SK-N-SH (cell line): ENCODE data around the gene ADH7. TPM values are rescaled to one million over a fixed set of nuclear protein-coding genes. Genes with fewer than 3 reads are reported as not detected.

Source experiments
- CTCF ChIA-PET: fragments of 300-600, 350-600 bp; formaldehyde crosslinking; extraction: SDS; loops from one replicate; lab custom pipeline; 2021; lab: Yijun Ruan, JAX
- POLR2A ChIA-PET: fragments of 350-600 bp; sonication (Branson Sonifier 250); formaldehyde crosslinking; extraction: SDS; loops from one replicate; lab custom pipeline; 2020; ENCODE audit warnings: antibody characterized with exemption, inconsistent platforms; lab: Yijun Ruan, JAX
- DNase-seq: peaks from one replicate; pipeline ENCODE4 v3.0.0; 2012
- H2AFZ ChIP-seq: fragments of 200-600 bp; sonication (generic); 2 replicates; pipeline ENCODE4 v1.8.1; 2016; ENCODE audit warnings: antibody characterized with exemption, mild to moderate bottlenecking, low read depth
- H3F3A ChIP-seq: fragments of 200-600 bp; sonication (generic); replicated peaks from 2 replicates; pipeline ENCODE3; 2016; ENCODE audit warnings: antibody characterized with exemption, mild to moderate bottlenecking; ENCODE audit not compliant: insufficient read depth
- H3K27ac ChIP-seq, 2 experiments: fragments of 200-500 bp in 1 of 2; fragments of 200-600 bp in 1 of 2; sonication (Bioruptor generic) in 1 of 2; sonication (generic), shearing (Covaris generic) in 1 of 2; 2 replicates each; pipeline versions ENCODE4 v1.5.1 to v1.6.1; 2014 to 2016; ENCODE audit warnings: low read depth in 2 of 2, inconsistent platforms in 1 of 2, low read length in 1 of 2, mild to moderate bottlenecking in 1 of 2, mixed read lengths in 1 of 2
- H3K27me3 ChIP-seq: fragments of 200-600 bp; sonication (generic), shearing (Covaris generic); 2 replicates; pipeline ENCODE4 v1.6.1; 2016; ENCODE audit warnings: mixed run types; ENCODE audit not compliant: insufficient read depth
- H3K36me3 ChIP-seq, 2 experiments: fragments of 200-500 bp in 1 of 2; fragments of 200-600 bp in 1 of 2; sonication (Bioruptor generic) in 1 of 2; sonication (generic) in 1 of 2; replicated peaks in 1 of 2; 2 replicates each; pipeline versions ENCODE3 to v1.5.1; 2014 to 2016; ENCODE audit warnings: low read length in 1 of 2, mild to moderate bottlenecking in 1 of 2; ENCODE audit not compliant: insufficient read depth in 2 of 2, control insufficient read depth in 1 of 2
- H3K4me1 ChIP-seq, 2 experiments: fragments of 200-500 bp in 1 of 2; fragments of 200-600 bp in 1 of 2; sonication (Bioruptor generic) in 1 of 2; sonication (generic), shearing (Covaris generic) in 1 of 2; 2 replicates each; pipeline versions ENCODE4 v1.5.1 to v1.6.1; 2014 to 2016; ENCODE audit warnings: low read depth in 1 of 2, low read length in 1 of 2, mixed run types in 1 of 2; ENCODE audit not compliant: insufficient read depth in 2 of 2, control insufficient read depth in 1 of 2
- H3K4me2 ChIP-seq: fragments of 200-600 bp; sonication (generic), shearing (Covaris generic); 2 replicates; pipeline ENCODE4 v1.6.1; 2017; ENCODE audit warnings: mixed run types
- H3K4me3 ChIP-seq, 2 experiments: fragments of 200-500 bp in 1 of 2; fragments of 200-600 bp in 1 of 2; sonication (Bioruptor generic) in 1 of 2; sonication (generic), shearing (Covaris generic) in 1 of 2; 2 replicates each; pipeline versions ENCODE4 v1.5.1 to v1.8.1; 2014 to 2016; ENCODE audit warnings: low read depth in 2 of 2, inconsistent platforms in 1 of 2, low read length in 1 of 2, mild to moderate bottlenecking in 1 of 2, mixed read lengths in 1 of 2, moderate library complexity in 1 of 2
- H3K79me2 ChIP-seq: fragments of 200-600 bp; sonication (generic); 2 replicates; pipeline ENCODE4 v1.8.1; 2017; ENCODE audit warnings: mild to moderate bottlenecking; ENCODE audit not compliant: insufficient read depth
- H3K9ac ChIP-seq: fragments of 200-600 bp; sonication (generic); 2 replicates; pipeline ENCODE4 v1.6.1; 2017; ENCODE audit warnings: mixed run types
- H3K9me2 ChIP-seq: fragments of 200-600 bp; sonication (generic); 2 replicates; pipeline ENCODE4 v1.6.1; 2017; ENCODE audit warnings: mixed run types
- H3K9me3 ChIP-seq: fragments of 200-600 bp; sonication (generic); 2 replicates; pipeline ENCODE4 v1.6.1; 2017; ENCODE audit warnings: mixed run types, mild to moderate bottlenecking, moderate library complexity
- H4K20me1 ChIP-seq: fragments of 200-600 bp; sonication (generic); 2 replicates; pipeline ENCODE4 v1.6.1; 2017; ENCODE audit warnings: mild to moderate bottlenecking, mixed run types; ENCODE audit not compliant: insufficient read depth
- CHD2 ChIP-seq: fragments of 150-350 bp; IDR thresholded peaks from 2 replicates; pipeline ENCODE4 v1.6.1; 2018; ENCODE audit warnings: low read length; ENCODE audit not compliant: partially characterized antibody
- ELF1 ChIP-seq: IDR thresholded peaks from 2 replicates; pipeline ENCODE4 v1.4.0; 2012
- EZH2phosphoT487 ChIP-seq: fragments of 200-600 bp; sonication (generic); IDR thresholded peaks from 2 replicates; pipeline ENCODE4 v1.6.1; 2017; ENCODE audit warnings: low read depth, mixed run types, mild to moderate bottlenecking, antibody characterized with exemption, moderate library complexity, borderline replicate concordance
- MXI1 ChIP-seq: IDR thresholded peaks from 2 replicates; pipeline ENCODE4 v1.6.1; 2012; ENCODE audit warnings: mild to moderate bottlenecking, low read depth, low read length, improper control_type of control experiment
- POLR2AphosphoS5 ChIP-seq: IDR thresholded peaks from 2 replicates; pipeline ENCODE4 v1.6.1; 2012; ENCODE audit warnings: low read depth, low read length
- RAD21 ChIP-seq: IDR thresholded peaks from 2 replicates; pipeline ENCODE4 v1.6.1; 2012; ENCODE audit warnings: mild to moderate bottlenecking, low read length
- SMC3 ChIP-seq: IDR thresholded peaks from 2 replicates; pipeline ENCODE4 v1.6.1; 2012; ENCODE audit warnings: low read depth, low read length, improper control_type of control experiment
- TAF1 ChIP-seq: IDR thresholded peaks from 2 replicates; pipeline ENCODE4 v1.6.1; 2012; ENCODE audit warnings: low read depth, mild to moderate bottlenecking, low read length, moderate library complexity, borderline replicate concordance
- TEAD4 ChIP-seq: IDR thresholded peaks from 2 replicates; pipeline ENCODE4 v1.4.0; 2012; ENCODE audit warnings: mild to moderate bottlenecking, borderline replicate concordance; ENCODE audit not compliant: insufficient read depth
- polyA plus RNA-seq, 3 experiments: library from polyadenylated mRNA; depleted of rRNA; stranded (reverse); fragments of >200 nt; gene quantifications; 2 replicates each; pipeline ENCODE4 v1.2.3, GENCODE V29; 2012
- TF ChIP-seq, protein P1 (sequence below): IDR thresholded peaks from 2 replicates; pipeline ENCODE4 v1.6.1; 2012; ENCODE audit warnings: mild to moderate bottlenecking, low read depth, low read length, moderate library complexity
- TF ChIP-seq, protein P2 (sequence below): IDR thresholded peaks from 2 replicates; pipeline ENCODE4 v1.4.0; 2012; ENCODE audit warnings: low read depth

ADH7 gene
- polyA plus RNA-seq, 1 of the 3 experiments (the other 2 are of a cell fraction) = not detected

DNA sequence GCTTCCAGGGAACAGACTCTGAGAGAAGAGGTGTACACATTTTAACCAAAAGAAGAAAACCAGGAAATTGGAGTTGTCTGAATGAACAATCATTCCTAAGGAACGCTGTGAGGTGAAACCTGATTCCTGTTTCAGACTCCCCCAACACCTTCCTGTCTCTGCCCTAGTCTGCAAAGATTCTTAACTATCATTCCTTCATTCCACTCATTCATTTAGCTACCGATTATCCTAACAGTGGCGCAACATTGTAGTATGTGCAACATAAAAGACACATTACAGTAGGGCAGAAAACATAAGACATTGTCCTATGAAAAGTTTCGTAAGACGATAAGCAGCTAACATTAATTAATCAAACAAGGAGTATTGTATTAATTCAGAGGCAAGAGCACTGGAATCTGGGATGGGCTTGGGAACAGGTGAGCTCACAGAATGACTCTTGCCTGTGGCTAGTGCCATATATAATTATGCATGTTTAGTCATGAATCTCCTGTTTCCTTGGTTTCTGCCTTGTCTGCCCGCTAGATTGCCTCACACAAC is 23.8 kb upstream of the ADH7 start (continued):
- TF ChIP-seq, protein P1, sequence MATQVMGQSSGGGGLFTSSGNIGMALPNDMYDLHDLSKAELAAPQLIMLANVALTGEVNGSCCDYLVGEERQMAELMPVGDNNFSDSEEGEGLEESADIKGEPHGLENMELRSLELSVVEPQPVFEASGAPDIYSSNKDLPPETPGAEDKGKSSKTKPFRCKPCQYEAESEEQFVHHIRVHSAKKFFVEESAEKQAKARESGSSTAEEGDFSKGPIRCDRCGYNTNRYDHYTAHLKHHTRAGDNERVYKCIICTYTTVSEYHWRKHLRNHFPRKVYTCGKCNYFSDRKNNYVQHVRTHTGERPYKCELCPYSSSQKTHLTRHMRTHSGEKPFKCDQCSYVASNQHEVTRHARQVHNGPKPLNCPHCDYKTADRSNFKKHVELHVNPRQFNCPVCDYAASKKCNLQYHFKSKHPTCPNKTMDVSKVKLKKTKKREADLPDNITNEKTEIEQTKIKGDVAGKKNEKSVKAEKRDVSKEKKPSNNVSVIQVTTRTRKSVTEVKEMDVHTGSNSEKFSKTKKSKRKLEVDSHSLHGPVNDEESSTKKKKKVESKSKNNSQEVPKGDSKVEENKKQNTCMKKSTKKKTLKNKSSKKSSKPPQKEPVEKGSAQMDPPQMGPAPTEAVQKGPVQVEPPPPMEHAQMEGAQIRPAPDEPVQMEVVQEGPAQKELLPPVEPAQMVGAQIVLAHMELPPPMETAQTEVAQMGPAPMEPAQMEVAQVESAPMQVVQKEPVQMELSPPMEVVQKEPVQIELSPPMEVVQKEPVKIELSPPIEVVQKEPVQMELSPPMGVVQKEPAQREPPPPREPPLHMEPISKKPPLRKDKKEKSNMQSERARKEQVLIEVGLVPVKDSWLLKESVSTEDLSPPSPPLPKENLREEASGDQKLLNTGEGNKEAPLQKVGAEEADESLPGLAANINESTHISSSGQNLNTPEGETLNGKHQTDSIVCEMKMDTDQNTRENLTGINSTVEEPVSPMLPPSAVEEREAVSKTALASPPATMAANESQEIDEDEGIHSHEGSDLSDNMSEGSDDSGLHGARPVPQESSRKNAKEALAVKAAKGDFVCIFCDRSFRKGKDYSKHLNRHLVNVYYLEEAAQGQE = no peak
- no peak for TF ChIP-seq SMC3
- TF ChIP-seq, all 33 proteins: peak for 0

DNA sequence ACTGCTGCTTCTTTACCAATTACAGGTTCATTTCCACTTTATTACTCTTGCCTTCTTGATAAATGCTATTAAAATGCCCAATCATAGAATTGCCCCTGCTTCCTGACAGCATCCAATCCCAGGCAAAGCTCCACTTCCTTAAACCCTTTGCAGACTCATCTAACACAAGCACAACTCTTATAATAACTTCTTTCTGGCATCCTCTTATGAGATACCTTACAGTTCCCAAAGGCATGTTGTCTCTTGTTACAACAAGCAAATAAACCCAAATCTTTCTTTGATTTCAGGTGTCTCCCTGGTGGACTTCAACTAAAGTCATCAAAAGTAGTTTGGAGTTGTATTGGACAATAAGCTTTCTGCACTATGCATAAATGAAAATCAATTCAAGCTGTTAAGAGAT is 22.5 kb upstream of the ADH7 start:
- H3K27ac ChIP-seq = no peak overlapping the region
- no peaks in the 10 kb centered on the region for H3F3A ChIP-seq
- H3K27me3 ChIP-seq = no peaks in the 10 kb centered on the region
- H3K9me3 ChIP-seq = no peaks in the 10 kb centered on the region
- no peaks in the 10 kb centered on the region for H3K79me2 ChIP-seq
- H3K4me1 ChIP-seq = no peaks in the 10 kb centered on the region; a peak in 1 of 4 replicates
- H3K9me2 ChIP-seq = no peaks in the 10 kb centered on the region
- no peak overlapping the region for H3K4me2 ChIP-seq
- ChIA-PET CTCF (interaction anchor here (1.6 kb wide), 1 partner anchor 53 kb away, joined by 6 read pairs; no protein-coding TSS in a partner anchor), POLR2A (no interaction called here)
- DNase-seq = no peak
- no peak overlapping the region for H3K4me3 ChIP-seq
- no peak overlapping the region for H2AFZ ChIP-seq
- H3K9ac ChIP-seq = no peak overlapping the region
- no peaks in the 10 kb centered on the region for H3K36me3 ChIP-seq
- TF ChIP-seq EZH2phosphoT487 (no peak), TAF1 (no peak), MXI1 (no peak), RAD21 (no peak), CHD2 (no peak), TEAD4 (no peak), ELF1 (no peak), POLR2AphosphoS5 (no peak)
- TF ChIP-seq, protein P1 = no peak
- TF ChIP-seq, protein P2, sequence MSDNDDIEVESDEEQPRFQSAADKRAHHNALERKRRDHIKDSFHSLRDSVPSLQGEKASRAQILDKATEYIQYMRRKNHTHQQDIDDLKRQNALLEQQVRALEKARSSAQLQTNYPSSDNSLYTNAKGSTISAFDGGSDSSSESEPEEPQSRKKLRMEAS = no peak
- H4K20me1 ChIP-seq = no peaks in the 10 kb centered on the region
